ENCODE results near the gene SH3TC1. TPM values are rescaled to one million over a fixed set of nuclear protein-coding genes. Genes with fewer than 3 reads are reported as not detected.

Gene SH3TC1
- total and polyA plus RNA-seq, 2 of the 8 experiments (the other 6 are each of a cell fraction or from before 2014, with no cell fraction given), result 0.15 TPM; not detected in 1

DNA sequence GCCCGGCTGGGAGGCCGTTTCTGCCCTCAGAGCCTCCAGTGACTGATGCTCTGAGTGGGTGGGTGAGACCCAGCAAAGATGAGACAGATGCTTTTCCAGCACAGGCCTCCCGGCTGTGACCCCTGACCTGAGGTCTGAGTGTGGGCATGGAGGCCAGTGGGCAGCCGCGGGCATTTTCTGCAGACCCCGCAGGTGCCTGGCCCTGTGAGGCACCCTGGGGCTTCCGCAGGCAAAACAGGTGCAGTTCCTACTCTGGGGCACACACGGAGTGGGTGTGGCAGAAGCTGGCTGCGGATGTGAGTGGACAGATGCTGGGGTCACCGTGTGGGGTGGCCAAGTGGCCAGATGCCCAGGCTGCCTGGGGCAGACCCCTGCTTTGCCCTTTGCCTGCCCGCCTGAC, 85.3 kb downstream of the SH3TC1 start (continued):
- TF ChIP-seq SIN3A (conservative IDR thresholded peaks at IDR 0.05 in 1 of 2, IDR thresholded peaks at IDR 0.05 in 1 of 2; ENCODE audit: low read depth in 1 of 2, low read length in 2 of 2) (no peak), RBBP5 (IDR thresholded peaks at IDR 0.05; ENCODE audit: borderline replicate concordance, low read depth, low read length) (no peak), RXRA (IDR thresholded peaks at IDR 0.05; ENCODE audit: insufficient read depth, low read depth, low read length) (no peak), JUND (IDR thresholded peaks at IDR 0.05; ENCODE audit: low read length) (no peak), SP2 (IDR thresholded peaks at IDR 0.05; ENCODE audit: low read length) (no peak), CREB1 (IDR thresholded peaks at IDR 0.05) (no peak)
- TF ChIP-seq, protein P1, sequence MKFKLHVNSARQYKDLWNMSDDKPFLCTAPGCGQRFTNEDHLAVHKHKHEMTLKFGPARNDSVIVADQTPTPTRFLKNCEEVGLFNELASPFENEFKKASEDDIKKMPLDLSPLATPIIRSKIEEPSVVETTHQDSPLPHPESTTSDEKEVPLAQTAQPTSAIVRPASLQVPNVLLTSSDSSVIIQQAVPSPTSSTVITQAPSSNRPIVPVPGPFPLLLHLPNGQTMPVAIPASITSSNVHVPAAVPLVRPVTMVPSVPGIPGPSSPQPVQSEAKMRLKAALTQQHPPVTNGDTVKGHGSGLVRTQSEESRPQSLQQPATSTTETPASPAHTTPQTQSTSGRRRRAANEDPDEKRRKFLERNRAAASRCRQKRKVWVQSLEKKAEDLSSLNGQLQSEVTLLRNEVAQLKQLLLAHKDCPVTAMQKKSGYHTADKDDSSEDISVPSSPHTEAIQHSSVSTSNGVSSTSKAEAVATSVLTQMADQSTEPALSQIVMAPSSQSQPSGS (IDR thresholded peaks at IDR 0.05; ENCODE audit: low read length), result no peak
